ENCODE data around the gene NTF4. TPM values are rescaled to one million over a fixed set of nuclear protein-coding genes. Genes with fewer than 3 reads are reported as not detected.

Gene NTF4
- total and polyA plus RNA-seq, 2 experiments from 2014 or later, result 0.94 to 2.7 TPM

DNA sequence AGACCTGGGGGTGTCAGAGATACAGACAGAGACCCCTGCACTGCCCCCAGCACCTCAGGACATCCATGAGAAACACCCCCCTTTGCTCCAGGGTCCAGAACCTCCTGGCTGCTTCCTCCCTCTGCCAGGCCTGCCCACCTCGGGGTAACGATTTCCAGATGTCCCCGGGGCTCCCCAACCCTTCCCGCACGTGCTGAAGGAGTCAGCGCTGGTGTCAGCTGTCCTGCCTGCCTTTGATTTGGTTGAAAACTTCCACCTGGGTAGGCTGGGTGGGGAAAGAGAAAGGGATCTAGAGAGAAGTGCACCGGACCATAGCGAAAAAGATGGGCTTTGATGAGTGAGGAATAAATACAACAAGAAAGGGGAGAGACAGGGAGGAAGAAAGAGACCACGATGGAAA lies 5.6 kb downstream of the NTF4 start (continued):
- TF ChIP-seq, protein P1, sequence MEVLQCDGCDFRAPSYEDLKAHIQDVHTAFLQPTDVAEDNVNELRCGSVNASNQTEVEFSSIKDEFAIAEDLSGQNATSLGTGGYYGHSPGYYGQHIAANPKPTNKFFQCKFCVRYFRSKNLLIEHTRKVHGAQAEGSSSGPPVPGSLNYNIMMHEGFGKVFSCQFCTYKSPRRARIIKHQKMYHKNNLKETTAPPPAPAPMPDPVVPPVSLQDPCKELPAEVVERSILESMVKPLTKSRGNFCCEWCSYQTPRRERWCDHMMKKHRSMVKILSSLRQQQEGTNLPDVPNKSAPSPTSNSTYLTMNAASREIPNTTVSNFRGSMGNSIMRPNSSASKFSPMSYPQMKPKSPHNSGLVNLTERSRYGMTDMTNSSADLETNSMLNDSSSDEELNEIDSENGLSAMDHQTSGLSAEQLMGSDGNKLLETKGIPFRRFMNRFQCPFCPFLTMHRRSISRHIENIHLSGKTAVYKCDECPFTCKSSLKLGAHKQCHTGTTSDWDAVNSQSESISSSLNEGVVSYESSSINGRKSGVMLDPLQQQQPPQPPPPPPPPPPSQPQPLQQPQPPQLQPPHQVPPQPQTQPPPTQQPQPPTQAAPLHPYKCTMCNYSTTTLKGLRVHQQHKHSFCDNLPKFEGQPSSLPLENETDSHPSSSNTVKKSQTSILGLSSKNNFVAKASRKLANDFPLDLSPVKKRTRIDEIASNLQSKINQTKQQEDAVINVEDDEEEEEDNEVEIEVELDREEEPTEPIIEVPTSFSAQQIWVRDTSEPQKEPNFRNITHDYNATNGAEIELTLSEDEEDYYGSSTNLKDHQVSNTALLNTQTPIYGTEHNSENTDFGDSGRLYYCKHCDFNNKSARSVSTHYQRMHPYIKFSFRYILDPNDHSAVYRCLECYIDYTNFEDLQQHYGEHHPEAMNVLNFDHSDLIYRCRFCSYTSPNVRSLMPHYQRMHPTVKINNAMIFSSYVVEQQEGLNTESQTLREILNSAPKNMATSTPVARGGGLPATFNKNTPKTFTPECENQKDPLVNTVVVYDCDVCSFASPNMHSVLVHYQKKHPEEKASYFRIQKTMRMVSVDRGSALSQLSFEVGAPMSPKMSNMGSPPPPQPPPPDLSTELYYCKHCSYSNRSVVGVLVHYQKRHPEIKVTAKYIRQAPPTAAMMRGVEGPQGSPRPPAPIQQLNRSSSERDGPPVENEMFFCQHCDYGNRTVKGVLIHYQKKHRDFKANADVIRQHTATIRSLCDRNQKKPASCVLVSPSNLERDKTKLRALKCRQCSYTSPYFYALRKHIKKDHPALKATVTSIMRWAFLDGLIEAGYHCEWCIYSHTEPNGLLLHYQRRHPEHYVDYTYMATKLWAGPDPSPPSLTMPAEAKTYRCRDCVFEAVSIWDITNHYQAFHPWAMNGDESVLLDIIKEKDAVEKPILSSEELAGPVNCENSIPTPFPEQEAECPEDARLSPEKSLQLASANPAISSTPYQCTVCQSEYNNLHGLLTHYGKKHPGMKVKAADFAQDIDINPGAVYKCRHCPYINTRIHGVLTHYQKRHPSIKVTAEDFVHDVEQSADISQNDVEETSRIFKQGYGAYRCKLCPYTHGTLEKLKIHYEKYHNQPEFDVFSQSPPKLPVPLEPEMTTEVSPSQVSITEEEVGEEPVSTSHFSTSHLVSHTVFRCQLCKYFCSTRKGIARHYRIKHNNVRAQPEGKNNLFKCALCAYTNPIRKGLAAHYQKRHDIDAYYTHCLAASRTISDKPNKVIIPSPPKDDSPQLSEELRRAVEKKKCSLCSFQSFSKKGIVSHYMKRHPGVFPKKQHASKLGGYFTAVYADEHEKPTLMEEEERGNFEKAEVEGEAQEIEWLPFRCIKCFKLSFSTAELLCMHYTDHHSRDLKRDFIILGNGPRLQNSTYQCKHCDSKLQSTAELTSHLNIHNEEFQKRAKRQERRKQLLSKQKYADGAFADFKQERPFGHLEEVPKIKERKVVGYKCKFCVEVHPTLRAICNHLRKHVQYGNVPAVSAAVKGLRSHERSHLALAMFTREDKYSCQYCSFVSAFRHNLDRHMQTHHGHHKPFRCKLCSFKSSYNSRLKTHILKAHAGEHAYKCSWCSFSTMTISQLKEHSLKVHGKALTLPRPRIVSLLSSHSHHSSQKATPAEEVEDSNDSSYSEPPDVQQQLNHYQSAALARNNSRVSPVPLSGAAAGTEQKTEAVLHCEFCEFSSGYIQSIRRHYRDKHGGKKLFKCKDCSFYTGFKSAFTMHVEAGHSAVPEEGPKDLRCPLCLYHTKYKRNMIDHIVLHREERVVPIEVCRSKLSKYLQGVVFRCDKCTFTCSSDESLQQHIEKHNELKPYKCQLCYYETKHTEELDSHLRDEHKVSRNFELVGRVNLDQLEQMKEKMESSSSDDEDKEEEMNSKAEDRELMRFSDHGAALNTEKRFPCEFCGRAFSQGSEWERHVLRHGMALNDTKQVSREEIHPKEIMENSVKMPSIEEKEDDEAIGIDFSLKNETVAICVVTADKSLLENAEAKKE (CRISPR knock-in tag; IDR thresholded peaks at IDR 0.05), result no peak
- TF ChIP-seq, protein P2, sequence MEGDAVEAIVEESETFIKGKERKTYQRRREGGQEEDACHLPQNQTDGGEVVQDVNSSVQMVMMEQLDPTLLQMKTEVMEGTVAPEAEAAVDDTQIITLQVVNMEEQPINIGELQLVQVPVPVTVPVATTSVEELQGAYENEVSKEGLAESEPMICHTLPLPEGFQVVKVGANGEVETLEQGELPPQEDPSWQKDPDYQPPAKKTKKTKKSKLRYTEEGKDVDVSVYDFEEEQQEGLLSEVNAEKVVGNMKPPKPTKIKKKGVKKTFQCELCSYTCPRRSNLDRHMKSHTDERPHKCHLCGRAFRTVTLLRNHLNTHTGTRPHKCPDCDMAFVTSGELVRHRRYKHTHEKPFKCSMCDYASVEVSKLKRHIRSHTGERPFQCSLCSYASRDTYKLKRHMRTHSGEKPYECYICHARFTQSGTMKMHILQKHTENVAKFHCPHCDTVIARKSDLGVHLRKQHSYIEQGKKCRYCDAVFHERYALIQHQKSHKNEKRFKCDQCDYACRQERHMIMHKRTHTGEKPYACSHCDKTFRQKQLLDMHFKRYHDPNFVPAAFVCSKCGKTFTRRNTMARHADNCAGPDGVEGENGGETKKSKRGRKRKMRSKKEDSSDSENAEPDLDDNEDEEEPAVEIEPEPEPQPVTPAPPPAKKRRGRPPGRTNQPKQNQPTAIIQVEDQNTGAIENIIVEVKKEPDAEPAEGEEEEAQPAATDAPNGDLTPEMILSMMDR (conservative IDR thresholded peaks at IDR 0.05; ENCODE audit: low read depth in 2 of 2), result no peak
- no peak for TF ChIP-seq NANOG (IDR thresholded peaks at IDR 0.05; ENCODE audit: borderline replicate concordance)

DNA sequence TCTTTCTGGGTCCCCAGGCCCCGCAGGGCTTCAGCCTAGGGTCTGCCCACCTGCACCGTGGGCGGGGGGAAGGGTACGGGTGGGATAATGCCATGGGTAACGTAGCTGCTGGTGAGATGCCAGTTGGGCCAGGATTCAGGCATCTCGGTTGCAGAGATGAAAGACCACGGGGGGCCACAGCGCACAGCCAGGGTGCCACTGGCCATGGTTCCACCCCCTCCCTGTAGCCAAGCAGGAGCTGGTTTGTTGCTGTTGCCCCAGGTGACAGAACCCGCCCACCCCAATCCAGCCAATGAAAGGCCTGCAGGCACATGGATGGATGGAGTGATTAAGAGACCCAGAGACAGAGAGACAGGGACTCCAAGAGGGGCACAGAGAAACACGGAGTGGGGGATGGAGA lies 6.1 kb downstream of the NTF4 start:
- ATAC-seq, result peak; percentile 23
- no peaks in the 10 kb centered on the region for H3K79me2 ChIP-seq (replicated peaks; ENCODE audit: insufficient read depth)
- no peak overlapping the region for H3K4me3 Mint-ChIP-seq
- TF ChIP-seq, protein P3, sequence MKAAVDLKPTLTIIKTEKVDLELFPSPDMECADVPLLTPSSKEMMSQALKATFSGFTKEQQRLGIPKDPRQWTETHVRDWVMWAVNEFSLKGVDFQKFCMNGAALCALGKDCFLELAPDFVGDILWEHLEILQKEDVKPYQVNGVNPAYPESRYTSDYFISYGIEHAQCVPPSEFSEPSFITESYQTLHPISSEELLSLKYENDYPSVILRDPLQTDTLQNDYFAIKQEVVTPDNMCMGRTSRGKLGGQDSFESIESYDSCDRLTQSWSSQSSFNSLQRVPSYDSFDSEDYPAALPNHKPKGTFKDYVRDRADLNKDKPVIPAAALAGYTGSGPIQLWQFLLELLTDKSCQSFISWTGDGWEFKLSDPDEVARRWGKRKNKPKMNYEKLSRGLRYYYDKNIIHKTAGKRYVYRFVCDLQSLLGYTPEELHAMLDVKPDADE (IDR thresholded peaks at IDR 0.05), result no peak
- TF ChIP-seq, protein P2 (conservative IDR thresholded peaks at IDR 0.05; ENCODE audit: low read depth in 2 of 2), result no peak
- TF ChIP-seq STAT1 (IDR thresholded peaks at IDR 0.05; ENCODE audit: unreplicated experiment) (no peak), POLR2AphosphoS5 (IDR thresholded peaks at IDR 0.05; ENCODE audit: low read depth) (no peak), CREB1 (CRISPR knock-in tag; IDR thresholded peaks at IDR 0.05; ENCODE audit: low read depth) (no peak), EZH2 (IDR thresholded peaks at IDR 0.05; ENCODE audit: low read depth, unreplicated experiment) (no peak), EZH2phosphoT487 (IDR thresholded peaks at IDR 0.05; ENCODE audit: unreplicated experiment) (no peak)

More for the DNA sequence above, 6.1 kb downstream of the NTF4 start:
- H3K9me3 Mint-ChIP-seq, result no peaks in the 10 kb centered on the region; the same call in 2 of the 3 replicates
- Histone ChIP-seq H3K36me3 (ENCODE audit: insufficient read depth) (no peaks in the 10 kb centered on the region), H3K27ac (ENCODE audit: low read depth) (no peak overlapping the region), H2AFZ (no peak overlapping the region), H3K9me2 (ENCODE audit: insufficient read depth) (no peaks in the 10 kb centered on the region), H3K27me3 (ENCODE audit: insufficient read depth) (peaks cover 63% of the 10 kb centered on the region), H4K20me1 (replicated peaks; ENCODE audit: insufficient read depth) (no peaks in the 10 kb centered on the region), H3F3A (replicated peaks; ENCODE audit: low read depth) (no peaks in the 10 kb centered on the region), H3K4me3 (peak overlapping the region; percentile 73; the same call in 1 of the 2 replicates), H3K4me2 (peak overlapping the region; percentile 95; the same call in 1 of the 2 replicates), H3K4me1 (ENCODE audit: insufficient read depth) (peaks cover 15% of the 10 kb centered on the region)
- no peak for DNase-seq (ENCODE audit: low spot score)
- no peak overlapping the region for H3K27ac Mint-ChIP-seq
- H3K27me3 Mint-ChIP-seq (ENCODE audit: insufficient read depth, low read depth, poor library complexity), result peaks cover 56% of the 10 kb centered on the region
- H3K36me3 Mint-ChIP-seq (ENCODE audit: low read depth), result no peaks in the 10 kb centered on the region
- peaks cover 15% of the 10 kb centered on the region for H3K4me1 Mint-ChIP-seq
